SW480 (cell line): ENCODE measurements around the gene PRKCZ.
A peak's percentile ranks its signal among the peaks of the same experiment; 100 is the strongest.

ENCODE experiments used
- DNase-seq: peaks from one replicate; pipeline ENCODE4 v3.0.0-alpha.2; 2016; ENCODE audit warnings: low spot score

PRKCZ gene

GRCh38 chr1:2158272-2158671, 108.1 kb downstream of the PRKCZ start:
- DNase-seq, result no peak

DNA sequence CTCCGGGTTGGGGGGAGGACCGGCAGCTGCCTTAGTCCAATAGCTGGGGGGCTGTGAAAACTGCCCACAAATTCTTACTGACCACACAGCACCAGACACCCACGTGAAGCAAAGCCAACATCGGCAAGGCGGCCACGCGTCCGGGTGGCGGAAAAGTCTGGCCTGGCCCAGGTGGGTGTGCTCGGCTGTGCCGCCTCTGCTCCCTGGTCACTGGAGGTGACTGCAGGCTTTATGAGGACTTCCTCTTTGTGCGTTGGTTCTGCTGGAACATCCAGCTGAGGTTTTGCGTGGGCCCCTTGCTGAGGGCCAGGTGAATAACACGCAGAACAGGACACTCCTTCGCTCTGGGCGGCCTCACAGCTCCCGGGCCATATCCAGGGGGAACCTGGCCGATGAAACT, 108.9 kb downstream of the PRKCZ start:
- no peak for DNase-seq

DNA sequence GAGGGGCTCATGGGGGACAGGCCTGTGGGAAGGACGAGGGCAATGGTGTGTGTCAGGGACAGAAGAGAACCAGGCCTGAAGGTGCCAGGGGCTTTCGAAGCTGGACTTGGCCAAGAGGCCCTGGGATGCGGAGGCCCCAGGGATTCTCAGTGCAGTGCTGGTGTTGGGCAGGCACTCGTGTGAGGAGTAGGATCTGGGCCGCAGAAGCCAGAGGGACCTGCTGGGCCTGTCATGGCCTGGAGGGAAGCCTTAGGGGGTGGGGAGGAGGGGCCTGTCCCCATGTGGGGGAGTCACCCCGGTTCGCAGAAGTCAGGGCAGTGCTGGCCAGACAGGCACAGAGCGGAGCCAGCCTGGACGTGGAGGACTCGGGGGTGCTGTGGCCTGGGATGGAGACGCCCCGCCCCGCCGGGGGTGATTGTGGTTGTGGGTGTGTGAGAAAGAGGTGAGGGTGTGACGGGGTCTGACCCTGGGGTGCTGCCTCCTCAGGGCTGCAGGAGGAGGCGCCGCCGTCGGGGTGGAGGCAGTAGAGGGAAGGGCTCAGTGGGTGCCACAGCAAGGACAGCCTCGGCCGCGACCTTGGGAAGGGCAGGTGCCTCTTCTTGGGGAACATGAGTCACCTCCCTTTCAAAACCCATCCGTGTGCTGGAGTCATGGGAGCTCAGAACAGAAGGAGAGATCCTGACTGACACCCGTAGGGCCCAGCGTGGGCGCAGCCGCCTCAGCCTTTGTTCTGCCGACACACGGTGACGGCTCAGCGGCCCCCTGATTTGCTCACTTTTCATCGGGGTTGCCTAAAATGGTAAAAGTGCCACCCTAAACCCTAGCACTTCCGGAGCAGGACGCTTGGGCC, 110.5 kb downstream of the PRKCZ start:
- no peak for DNase-seq

DNA sequence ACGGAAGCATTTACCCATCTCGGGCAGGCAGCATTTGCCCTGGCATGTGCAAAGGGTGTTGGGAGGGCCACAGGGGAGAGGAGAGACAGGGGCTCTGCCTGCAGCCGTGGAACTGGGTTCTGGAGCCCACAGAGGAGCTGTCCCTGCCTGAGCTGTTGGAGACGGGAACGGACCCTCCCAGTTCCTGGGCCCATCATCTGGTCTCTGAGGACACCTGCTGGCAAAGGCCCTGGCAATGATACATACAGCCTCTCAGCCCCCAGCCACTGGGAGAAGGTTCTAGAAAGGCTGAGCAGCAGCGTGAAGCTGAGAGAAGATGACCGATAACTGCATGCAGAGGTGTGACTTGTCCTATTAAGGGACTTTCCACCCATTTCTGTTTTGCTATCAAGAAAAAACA, 113.0 kb downstream of the PRKCZ start:
- no peak for DNase-seq

DNA sequence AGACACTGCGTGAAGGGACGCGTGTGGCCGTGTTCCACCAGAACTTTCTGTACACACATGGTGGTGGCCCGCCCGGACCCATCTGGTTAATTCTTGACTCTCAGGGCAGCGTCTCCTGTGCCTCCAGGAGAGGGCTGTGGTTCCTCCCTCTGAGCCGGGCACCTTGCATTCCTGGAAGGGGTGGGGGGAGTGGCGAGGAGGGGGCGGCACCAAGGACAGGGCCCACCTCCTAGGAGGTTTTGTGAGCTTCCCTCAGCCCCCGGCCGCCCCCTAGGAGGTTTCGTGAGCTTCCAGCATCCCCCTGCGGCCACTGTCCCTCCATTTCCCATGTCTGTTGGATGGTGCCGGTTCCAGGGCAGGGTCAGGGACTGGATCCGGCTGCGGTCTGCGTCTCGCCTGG, 115.4 kb downstream of the PRKCZ start:
- no peak for DNase-seq

- no peak for DNase-seq
These were observed 116.0 kb downstream of the PRKCZ start for GRCh38 chr1:2166254-2166653.

DNA sequence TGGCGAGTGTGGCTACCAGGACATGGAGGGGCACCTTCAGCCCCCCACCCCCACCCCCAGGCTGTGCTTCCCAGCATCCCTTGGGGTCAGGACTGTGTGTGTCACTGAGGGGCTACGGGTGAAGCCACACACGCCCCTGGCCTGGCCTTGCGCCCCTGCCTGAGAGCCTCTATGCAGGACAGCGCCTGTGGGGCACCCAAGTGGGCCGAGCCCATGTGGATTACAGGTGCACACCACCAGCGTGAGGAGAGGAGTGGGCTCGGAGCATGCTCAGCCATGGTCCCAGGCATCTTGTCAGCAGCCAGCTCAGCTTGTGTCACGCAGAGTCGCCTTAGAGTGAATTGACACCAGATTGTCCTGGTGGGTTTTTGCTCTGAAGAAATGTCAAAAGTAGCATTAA, 116.5 kb downstream of the PRKCZ start:
- no peak for DNase-seq

- no peak for DNase-seq
These were observed 117.9 kb downstream of the PRKCZ start for GRCh38 chr1:2168090-2168489.

DNA sequence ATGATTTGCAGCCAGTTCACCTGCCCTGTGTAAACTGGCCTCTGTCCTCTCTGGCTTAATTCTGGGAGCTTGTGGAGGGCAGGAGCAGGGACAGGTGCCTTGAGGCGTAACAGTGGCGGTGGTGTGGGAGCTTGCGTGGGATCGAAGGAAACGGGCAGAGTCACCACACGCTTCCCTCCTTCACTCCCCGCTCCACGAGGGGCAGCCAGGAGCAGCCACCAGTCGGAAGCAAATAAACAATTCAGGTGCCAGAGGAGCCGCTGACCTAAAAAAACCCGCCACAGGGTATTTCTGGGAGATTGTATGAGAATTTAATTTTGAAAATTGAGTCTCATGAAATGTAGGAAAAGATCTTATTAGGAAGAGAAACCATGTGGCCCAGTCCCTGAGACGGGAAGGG, 118.3 kb downstream of the PRKCZ start:
- DNase-seq, result no peak

DNA sequence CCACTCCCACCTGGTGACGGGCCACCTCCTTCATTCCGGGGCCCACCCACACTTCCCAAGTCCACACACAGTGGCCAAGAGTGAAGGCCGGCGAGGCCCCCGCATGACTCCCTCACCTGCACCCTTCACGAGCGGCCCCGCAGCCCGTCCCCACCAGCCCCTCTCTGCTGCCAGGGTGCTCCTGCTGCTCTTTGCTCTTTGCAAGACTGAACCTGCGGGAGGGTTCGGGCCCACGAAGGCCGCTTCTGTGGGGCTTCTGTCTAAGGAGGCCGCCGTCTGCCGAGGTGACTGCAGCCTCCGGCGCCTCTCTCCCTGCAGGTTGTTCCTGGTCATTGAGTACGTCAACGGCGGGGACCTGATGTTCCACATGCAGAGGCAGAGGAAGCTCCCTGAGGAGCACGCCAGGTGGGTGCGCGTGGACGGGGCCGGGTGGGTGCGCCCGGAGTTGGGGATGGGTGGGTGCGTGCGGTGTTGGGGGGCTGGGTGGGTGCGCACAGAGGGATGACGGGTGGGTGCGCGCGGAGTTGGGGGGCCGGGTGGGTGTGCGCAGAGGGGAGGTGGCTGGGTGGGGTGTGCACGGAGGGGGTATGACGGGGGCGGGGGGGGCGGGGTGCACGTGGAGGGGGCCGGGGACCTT, 119.1 kb downstream of the PRKCZ start:
- DNase-seq, result no peak

GRCh38 chr1:2170211-2170610, 120.0 kb downstream of the PRKCZ start:
- no peak for DNase-seq

DNA sequence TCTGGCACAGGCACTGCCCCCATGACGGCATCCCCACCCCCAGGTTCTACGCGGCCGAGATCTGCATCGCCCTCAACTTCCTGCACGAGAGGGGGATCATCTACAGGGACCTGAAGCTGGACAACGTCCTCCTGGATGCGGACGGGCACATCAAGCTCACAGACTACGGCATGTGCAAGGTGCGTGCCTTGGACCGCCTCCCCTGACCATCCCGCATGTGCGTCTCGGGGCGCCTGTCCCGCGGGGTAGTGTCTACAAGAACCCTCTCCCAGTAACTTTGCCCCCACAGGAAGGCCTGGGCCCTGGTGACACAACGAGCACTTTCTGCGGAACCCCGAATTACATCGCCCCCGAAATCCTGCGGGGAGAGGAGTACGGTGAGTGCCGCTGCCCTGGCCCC, 121.8 kb downstream of the PRKCZ start:
- DNase-seq, result no peak

GRCh38 chr1:2172551-2173146, 122.4 kb downstream of the PRKCZ start:
- no peak for DNase-seq

DNA sequence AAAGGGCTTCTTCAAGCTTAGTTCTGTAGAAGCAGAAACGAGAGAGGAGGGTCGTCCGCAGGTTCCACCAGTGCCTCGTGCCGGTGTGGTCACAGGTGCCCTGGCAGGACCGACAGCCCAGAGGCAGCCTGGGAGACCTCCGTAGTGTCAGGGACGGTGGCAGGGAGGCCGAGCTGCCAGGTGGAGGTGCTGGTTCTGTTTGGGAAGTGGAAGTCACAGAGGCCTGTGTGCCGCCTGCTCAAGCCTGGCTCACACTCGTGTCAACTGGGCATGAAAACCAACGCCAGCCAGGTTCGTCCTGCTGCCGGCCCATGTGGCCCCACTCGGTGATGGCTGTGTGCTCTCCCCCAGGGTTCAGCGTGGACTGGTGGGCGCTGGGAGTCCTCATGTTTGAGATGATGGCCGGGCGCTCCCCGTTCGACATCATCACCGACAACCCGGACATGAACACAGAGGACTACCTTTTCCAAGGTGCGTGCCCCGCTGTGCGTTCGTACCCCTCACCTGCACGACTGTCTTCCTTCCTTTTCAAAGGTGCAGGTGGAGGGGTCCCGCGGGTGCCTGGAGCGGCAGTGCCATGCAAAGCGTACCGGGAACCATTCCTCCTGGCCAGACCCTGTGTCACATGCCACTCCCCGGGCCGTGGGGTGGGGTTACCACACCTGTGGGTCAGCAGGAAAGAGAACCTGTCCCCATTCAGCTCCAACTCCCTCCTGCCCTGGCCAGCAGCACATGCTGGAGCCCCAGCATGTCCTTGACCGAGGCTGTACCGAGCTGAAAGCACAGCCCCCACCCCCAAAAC, 123.5 kb downstream of the PRKCZ start:
- DNase-seq, result no peak

- DNase-seq, result peak; percentile 66
These were observed 124.3 kb downstream of the PRKCZ start for GRCh38 chr1:2174348-2175054.

- no peak for DNase-seq
These were observed 124.8 kb downstream of the PRKCZ start for GRCh38 chr1:2175055-2175414.

GRCh38 chr1:2175681-2176454, 125.7 kb downstream of the PRKCZ start:
- no peak for DNase-seq

- DNase-seq, result no peak
These were observed 126.4 kb downstream of the PRKCZ start for GRCh38 chr1:2176615-2177014.

- DNase-seq, result no peak
These were observed 127.3 kb downstream of the PRKCZ start for GRCh38 chr1:2177541-2177940.

- no peak for DNase-seq
These were observed 127.8 kb downstream of the PRKCZ start for GRCh38 chr1:2177946-2178538.

- no peak for DNase-seq
These were observed 128.7 kb downstream of the PRKCZ start for GRCh38 chr1:2178875-2179274.
